ENCODE measurements around the gene TMED7. TPM values are rescaled to one million over a fixed set of nuclear protein-coding genes. Genes with fewer than 3 reads are reported as not detected.

TMED7 gene
- total RNA-seq, 1 donor from 2014 or later = 74.1 TPM

- DNase-seq (ENCODE audit: low read depth) = no peak
- no peak overlapping the region for H3K4me3 ChIP-seq (ENCODE audit: low read depth, low read length)
- peak; percentile 50 for TF ChIP-seq CTCF (conservative IDR thresholded peaks at IDR 0.05; ENCODE audit: low read depth, low read length)
Observed at GRCh38 chr5:115586525-115587146, 39.2 kb downstream of the TMED7 start.

- no peak overlapping the region for H3K4me3 ChIP-seq (ENCODE audit: low read depth, low read length)
- TF ChIP-seq CTCF (conservative IDR thresholded peaks at IDR 0.05; ENCODE audit: low read depth, low read length) = no peak
- DNase-seq (ENCODE audit: low read depth) = no peak
Observed at GRCh38 chr5:115585265-115585664, 40.6 kb downstream of the TMED7 start.

GRCh38 chr5:115584501-115584900 lies 41.3 kb downstream of the TMED7 start:
- no peak overlapping the region for H3K4me3 ChIP-seq (ENCODE audit: low read depth, low read length)
- no peak for DNase-seq (ENCODE audit: low read depth)
- no peak for TF ChIP-seq CTCF (conservative IDR thresholded peaks at IDR 0.05; ENCODE audit: low read depth, low read length)

- TF ChIP-seq CTCF (conservative IDR thresholded peaks at IDR 0.05; ENCODE audit: low read depth, low read length) = no peak
- no peak for DNase-seq (ENCODE audit: low read depth)
- no peak overlapping the region for H3K4me3 ChIP-seq (ENCODE audit: low read depth, low read length)
Observed at GRCh38 chr5:115583474-115583873, 42.4 kb downstream of the TMED7 start.

GRCh38 chr5:115580941-115581340 lies 44.9 kb downstream of the TMED7 start:
- no peak for TF ChIP-seq CTCF (conservative IDR thresholded peaks at IDR 0.05; ENCODE audit: low read depth, low read length)
- DNase-seq (ENCODE audit: low read depth) = no peak
- no peak overlapping the region for H3K4me3 ChIP-seq (ENCODE audit: low read depth, low read length)

- no peak for DNase-seq (ENCODE audit: low read depth)
- no peak overlapping the region for H3K4me3 ChIP-seq (ENCODE audit: low read depth, low read length)
- TF ChIP-seq CTCF (conservative IDR thresholded peaks at IDR 0.05; ENCODE audit: low read depth, low read length) = no peak
Observed at GRCh38 chr5:115579747-115580173, 46.1 kb downstream of the TMED7 start.

GRCh38 chr5:115579216-115579615 lies 46.6 kb downstream of the TMED7 start:
- H3K4me3 ChIP-seq (ENCODE audit: low read depth, low read length) = no peak overlapping the region
- DNase-seq (ENCODE audit: low read depth) = no peak
- TF ChIP-seq CTCF (conservative IDR thresholded peaks at IDR 0.05; ENCODE audit: low read depth, low read length) = no peak

Data from epithelial cell of proximal tubule (primary cell).